Brain microvascular endothelial cell (primary cell): ENCODE results near the gene CASS4.

ENCODE experiments used
- DNase-seq: peaks from one replicate; pipeline ENCODE4 v3.0.0-alpha.2; 2020
- H3K27ac ChIP-seq: fragments of 250-450 bp; sonication (Bioruptor Pico); 2 replicates; pipeline ENCODE4 v1.5.1; 2020; ENCODE audit warnings: mild to moderate bottlenecking, moderate library complexity
- H3K27me3 ChIP-seq: fragments of 250-450 bp; sonication (Bioruptor Pico); replicated peaks from 2 replicates; pipeline ENCODE4 v1.5.1; 2020; ENCODE audit warnings: mild to moderate bottlenecking
- H3K36me3 ChIP-seq: fragments of 250-450 bp; sonication (Bioruptor Pico); replicated peaks from 2 replicates; pipeline ENCODE4 v1.5.1; 2020; ENCODE audit warnings: mild to moderate bottlenecking
- H3K4me3 ChIP-seq: 2 replicates; pipeline ENCODE4 v1.5.1; 2011; ENCODE audit warnings: low read depth, mild to moderate bottlenecking, control low read depth, low read length, moderate library complexity
- in situ Hi-C: cut with HindIII; loops from 2 replicates; pipeline ENCODE4 v1.10.0; 2017; ENCODE audit warnings: low sequenced_read_pairs, low pct_ligation_motif_present
- TF ChIP-seq, protein P1 (sequence below): IDR thresholded peaks from 2 replicates; pipeline ENCODE4 v1.5.1; 2011; ENCODE audit warnings: low read depth, mild to moderate bottlenecking, moderate library complexity, low read length, control low read depth, inconsistent platforms; ENCODE audit errors: missing control alignments

CASS4 gene

DNA sequence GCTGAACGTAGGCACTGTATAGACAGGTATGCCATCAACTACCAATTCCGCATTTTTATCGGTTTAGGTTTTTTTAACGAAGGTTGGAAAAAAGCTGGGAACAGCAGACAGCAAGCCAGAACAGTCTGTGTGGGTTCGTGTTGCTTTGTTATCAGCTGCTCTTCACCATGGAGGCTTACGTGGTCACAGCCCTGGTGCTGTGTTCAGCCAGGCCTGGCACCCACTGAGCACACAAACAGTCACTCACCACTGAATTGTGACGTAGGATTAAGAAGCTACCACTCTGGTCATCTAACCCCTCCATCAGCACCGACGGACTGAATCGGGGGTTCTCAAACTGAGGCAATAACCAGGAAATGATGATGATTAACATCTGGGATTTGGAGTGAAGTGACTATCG, 40.1 kb upstream of the CASS4 start:
- TF ChIP-seq, protein P1, sequence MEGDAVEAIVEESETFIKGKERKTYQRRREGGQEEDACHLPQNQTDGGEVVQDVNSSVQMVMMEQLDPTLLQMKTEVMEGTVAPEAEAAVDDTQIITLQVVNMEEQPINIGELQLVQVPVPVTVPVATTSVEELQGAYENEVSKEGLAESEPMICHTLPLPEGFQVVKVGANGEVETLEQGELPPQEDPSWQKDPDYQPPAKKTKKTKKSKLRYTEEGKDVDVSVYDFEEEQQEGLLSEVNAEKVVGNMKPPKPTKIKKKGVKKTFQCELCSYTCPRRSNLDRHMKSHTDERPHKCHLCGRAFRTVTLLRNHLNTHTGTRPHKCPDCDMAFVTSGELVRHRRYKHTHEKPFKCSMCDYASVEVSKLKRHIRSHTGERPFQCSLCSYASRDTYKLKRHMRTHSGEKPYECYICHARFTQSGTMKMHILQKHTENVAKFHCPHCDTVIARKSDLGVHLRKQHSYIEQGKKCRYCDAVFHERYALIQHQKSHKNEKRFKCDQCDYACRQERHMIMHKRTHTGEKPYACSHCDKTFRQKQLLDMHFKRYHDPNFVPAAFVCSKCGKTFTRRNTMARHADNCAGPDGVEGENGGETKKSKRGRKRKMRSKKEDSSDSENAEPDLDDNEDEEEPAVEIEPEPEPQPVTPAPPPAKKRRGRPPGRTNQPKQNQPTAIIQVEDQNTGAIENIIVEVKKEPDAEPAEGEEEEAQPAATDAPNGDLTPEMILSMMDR = no peak
- H3K27me3 ChIP-seq = no peaks in the 10 kb centered on the region
- DNase-seq = no peak
- peaks cover 20% of the 10 kb centered on the region for H3K36me3 ChIP-seq
- in situ Hi-C loops = no loop called here
- no peak overlapping the region for H3K27ac ChIP-seq
- H3K4me3 ChIP-seq = no peak overlapping the region

DNA sequence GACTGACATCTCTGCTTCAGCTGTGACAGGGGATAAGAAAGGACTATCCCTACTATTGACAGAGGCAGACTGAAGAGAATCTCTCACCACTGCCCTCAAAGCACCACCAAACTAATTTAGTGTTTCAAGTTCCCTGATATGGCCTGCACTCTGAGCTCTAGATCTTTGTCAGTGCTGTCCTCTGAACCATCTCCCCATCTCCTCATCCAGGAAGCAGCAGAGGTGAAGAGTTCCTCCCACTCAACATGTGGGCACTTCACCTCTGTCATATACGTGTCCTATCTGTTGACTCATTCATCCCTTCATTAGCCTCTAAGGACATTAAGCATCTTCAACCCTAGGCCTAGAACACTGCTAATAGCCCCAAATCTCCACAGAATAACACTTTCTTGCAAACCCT, 39.2 kb upstream of the CASS4 start:
- no peak overlapping the region for H3K4me3 ChIP-seq
- in situ Hi-C loops = no loop called here
- no peak overlapping the region for H3K27ac ChIP-seq
- peaks cover 15% of the 10 kb centered on the region for H3K36me3 ChIP-seq
- no peak for DNase-seq
- H3K27me3 ChIP-seq = no peaks in the 10 kb centered on the region
- TF ChIP-seq, protein P1 = no peak

DNA sequence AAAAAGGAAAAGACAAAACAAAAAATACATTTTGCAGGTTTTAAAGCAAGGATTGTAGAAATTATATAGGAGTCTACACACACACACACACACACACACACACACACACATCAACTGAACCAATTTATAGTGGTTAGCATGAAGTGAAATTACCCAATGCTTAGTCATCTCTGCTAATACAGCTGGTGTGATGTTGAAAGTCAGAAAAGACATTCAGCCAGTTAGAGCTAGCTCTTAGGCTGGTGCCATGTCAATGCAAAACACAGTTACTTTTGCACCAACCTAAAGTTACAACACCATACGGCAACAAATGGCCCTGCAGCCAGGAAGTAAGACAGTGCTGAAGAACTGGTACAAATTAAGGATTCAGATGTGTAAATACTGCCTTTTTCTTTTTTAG, 38.1 kb upstream of the CASS4 start:
- DNase-seq = peak; percentile 91
- in situ Hi-C loops = no loop called here

DNA sequence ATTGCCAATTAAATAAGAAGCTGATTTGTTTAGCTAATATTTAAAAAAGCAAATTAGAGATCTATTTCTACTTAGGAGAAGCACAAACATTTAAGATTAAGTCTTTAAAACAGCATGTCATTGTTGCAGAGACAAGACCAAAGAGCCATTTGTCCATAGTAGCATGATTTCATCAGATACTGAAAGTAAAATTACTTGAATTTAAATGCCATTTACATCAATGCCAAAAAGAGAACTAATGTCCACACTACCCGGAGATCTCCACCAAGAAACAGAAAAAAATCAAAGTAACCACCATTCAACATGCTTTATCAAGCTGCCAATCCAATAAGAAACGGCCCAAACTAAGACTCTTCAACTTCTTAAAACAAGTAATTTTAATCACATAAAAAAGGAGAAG, 35.7 kb upstream of the CASS4 start:
- in situ Hi-C loops = no loop called here
- TF ChIP-seq, protein P1 = no peak
- Histone ChIP-seq H3K36me3 (peaks cover 12% of the 10 kb centered on the region), H3K27ac (no peak overlapping the region), H3K4me3 (no peak overlapping the region), H3K27me3 (no peaks in the 10 kb centered on the region)
- no peak for DNase-seq

More for the DNA sequence above, 38.1 kb upstream of the CASS4 start:
- Histone ChIP-seq H3K36me3 (peaks cover 15% of the 10 kb centered on the region), H3K4me3 (no peak overlapping the region), H3K27ac (peak overlapping the region; percentile 28), H3K27me3 (no peaks in the 10 kb centered on the region)
- TF ChIP-seq, protein P1 = no peak

DNA sequence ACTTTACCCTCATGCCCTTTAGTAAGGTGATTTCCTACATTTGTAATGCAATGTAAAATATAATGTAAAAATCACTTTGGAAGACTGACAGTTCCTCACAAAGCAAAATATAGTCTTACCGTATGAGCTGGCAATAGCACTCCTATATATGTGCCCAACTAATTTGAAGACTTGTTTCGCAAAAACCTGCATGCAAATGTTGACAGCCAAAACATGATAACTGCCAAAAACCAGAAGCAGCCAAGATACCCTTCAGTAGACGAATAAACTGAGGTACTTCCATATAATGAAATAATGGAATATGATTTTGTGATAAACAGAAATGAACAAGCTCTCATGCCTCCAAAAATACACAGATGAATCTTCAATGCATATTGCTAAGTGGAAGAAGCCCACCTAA, 33.7 kb upstream of the CASS4 start:
- Histone ChIP-seq H3K27me3 (no peaks in the 10 kb centered on the region), H3K4me3 (no peak overlapping the region), H3K36me3 (peaks cover 4% of the 10 kb centered on the region), H3K27ac (no peak overlapping the region)
- no peak for DNase-seq
- TF ChIP-seq, protein P1 = no peak
- in situ Hi-C loops = no loop called here

DNA sequence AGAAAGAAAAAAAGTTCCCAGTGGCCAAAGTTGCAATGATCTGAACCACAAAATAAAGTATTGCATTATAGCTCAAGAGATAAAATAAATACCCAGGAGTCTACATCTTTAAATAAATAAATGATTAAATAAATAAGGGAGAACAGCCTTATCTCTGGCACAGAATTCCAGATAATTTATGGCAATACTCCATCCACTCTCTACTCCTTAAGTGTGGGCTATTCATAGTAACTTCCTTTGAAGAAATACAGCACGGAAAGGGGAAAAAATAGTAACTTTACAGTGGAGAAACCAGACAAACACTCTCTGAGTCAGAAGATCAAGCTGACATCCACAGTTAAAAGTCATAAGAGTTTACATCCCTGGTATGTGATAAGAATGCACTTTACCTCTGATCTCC, 31.7 kb upstream of the CASS4 start:
- in situ Hi-C loops = no loop called here
- H3K27me3 ChIP-seq = no peaks in the 10 kb centered on the region
- TF ChIP-seq, protein P1 = no peak
- no peak overlapping the region for H3K4me3 ChIP-seq
- DNase-seq = peak; percentile 37
- peaks cover 2% of the 10 kb centered on the region for H3K36me3 ChIP-seq
- H3K27ac ChIP-seq = no peak overlapping the region
